SK-N-SH (cell line): ENCODE measurements around the gene BABAM1. TPM values are rescaled to one million over a fixed set of nuclear protein-coding genes. Genes with fewer than 3 reads are reported as not detected.
A peak's percentile ranks its signal among the peaks of the same experiment; 100 is the strongest.

Experiments used
- CTCF ChIA-PET: fragments of 300-600, 350-600 bp; formaldehyde crosslinking; extraction: SDS; loops from one replicate; lab custom pipeline; 2021; lab: Yijun Ruan, JAX
- POLR2A ChIA-PET: fragments of 350-600 bp; sonication (Branson Sonifier 250); formaldehyde crosslinking; extraction: SDS; loops from one replicate; lab custom pipeline; 2020; ENCODE audit warnings: antibody characterized with exemption, inconsistent platforms; lab: Yijun Ruan, JAX
- DNase-seq: peaks from one replicate; pipeline ENCODE4 v3.0.0; 2012
- H2AFZ ChIP-seq: fragments of 200-600 bp; sonication (generic); 2 replicates; pipeline ENCODE4 v1.8.1; 2016; ENCODE audit warnings: antibody characterized with exemption, mild to moderate bottlenecking, low read depth
- H3F3A ChIP-seq: fragments of 200-600 bp; sonication (generic); replicated peaks from 2 replicates; pipeline ENCODE3; 2016; ENCODE audit warnings: antibody characterized with exemption, mild to moderate bottlenecking; ENCODE audit not compliant: insufficient read depth
- H3K27ac ChIP-seq, 2 experiments: fragments of 200-500 bp in 1 of 2; fragments of 200-600 bp in 1 of 2; sonication (Bioruptor generic) in 1 of 2; sonication (generic), shearing (Covaris generic) in 1 of 2; 2 replicates each; pipeline versions ENCODE4 v1.5.1 to v1.6.1; 2014 to 2016; ENCODE audit warnings: low read depth in 2 of 2, inconsistent platforms in 1 of 2, low read length in 1 of 2, mild to moderate bottlenecking in 1 of 2, mixed read lengths in 1 of 2
- H3K27me3 ChIP-seq: fragments of 200-600 bp; sonication (generic), shearing (Covaris generic); 2 replicates; pipeline ENCODE4 v1.6.1; 2016; ENCODE audit warnings: mixed run types; ENCODE audit not compliant: insufficient read depth
- H3K36me3 ChIP-seq, 2 experiments: fragments of 200-500 bp in 1 of 2; fragments of 200-600 bp in 1 of 2; sonication (Bioruptor generic) in 1 of 2; sonication (generic) in 1 of 2; replicated peaks in 1 of 2; 2 replicates each; pipeline versions ENCODE3 to v1.5.1; 2014 to 2016; ENCODE audit warnings: low read length in 1 of 2, mild to moderate bottlenecking in 1 of 2; ENCODE audit not compliant: insufficient read depth in 2 of 2, control insufficient read depth in 1 of 2
- H3K4me1 ChIP-seq, 2 experiments: fragments of 200-500 bp in 1 of 2; fragments of 200-600 bp in 1 of 2; sonication (Bioruptor generic) in 1 of 2; sonication (generic), shearing (Covaris generic) in 1 of 2; 2 replicates each; pipeline versions ENCODE4 v1.5.1 to v1.6.1; 2014 to 2016; ENCODE audit warnings: low read depth in 1 of 2, low read length in 1 of 2, mixed run types in 1 of 2; ENCODE audit not compliant: insufficient read depth in 2 of 2, control insufficient read depth in 1 of 2
- H3K4me2 ChIP-seq: fragments of 200-600 bp; sonication (generic), shearing (Covaris generic); 2 replicates; pipeline ENCODE4 v1.6.1; 2017; ENCODE audit warnings: mixed run types
- H3K4me3 ChIP-seq, 2 experiments: fragments of 200-500 bp in 1 of 2; fragments of 200-600 bp in 1 of 2; sonication (Bioruptor generic) in 1 of 2; sonication (generic), shearing (Covaris generic) in 1 of 2; 2 replicates each; pipeline versions ENCODE4 v1.5.1 to v1.8.1; 2014 to 2016; ENCODE audit warnings: low read depth in 2 of 2, inconsistent platforms in 1 of 2, low read length in 1 of 2, mild to moderate bottlenecking in 1 of 2, mixed read lengths in 1 of 2, moderate library complexity in 1 of 2
- H3K79me2 ChIP-seq: fragments of 200-600 bp; sonication (generic); 2 replicates; pipeline ENCODE4 v1.8.1; 2017; ENCODE audit warnings: mild to moderate bottlenecking; ENCODE audit not compliant: insufficient read depth
- H3K9ac ChIP-seq: fragments of 200-600 bp; sonication (generic); 2 replicates; pipeline ENCODE4 v1.6.1; 2017; ENCODE audit warnings: mixed run types
- H3K9me2 ChIP-seq: fragments of 200-600 bp; sonication (generic); 2 replicates; pipeline ENCODE4 v1.6.1; 2017; ENCODE audit warnings: mixed run types
- H3K9me3 ChIP-seq: fragments of 200-600 bp; sonication (generic); 2 replicates; pipeline ENCODE4 v1.6.1; 2017; ENCODE audit warnings: mixed run types, mild to moderate bottlenecking, moderate library complexity
- H4K20me1 ChIP-seq: fragments of 200-600 bp; sonication (generic); 2 replicates; pipeline ENCODE4 v1.6.1; 2017; ENCODE audit warnings: mild to moderate bottlenecking, mixed run types; ENCODE audit not compliant: insufficient read depth
- CHD2 ChIP-seq: fragments of 150-350 bp; IDR thresholded peaks from 2 replicates; pipeline ENCODE4 v1.6.1; 2018; ENCODE audit warnings: low read length; ENCODE audit not compliant: partially characterized antibody
- MEF2A ChIP-seq: IDR thresholded peaks from 2 replicates; pipeline ENCODE4 v1.4.0; 2012; ENCODE audit warnings: low read depth, borderline replicate concordance
- MXI1 ChIP-seq: IDR thresholded peaks from 2 replicates; pipeline ENCODE4 v1.6.1; 2012; ENCODE audit warnings: mild to moderate bottlenecking, low read depth, low read length, improper control_type of control experiment
- NRF1 ChIP-seq: IDR thresholded peaks from 2 replicates; pipeline ENCODE4 v1.6.1; 2012; ENCODE audit warnings: low read depth, mild to moderate bottlenecking, low read length
- POLR2AphosphoS5 ChIP-seq: IDR thresholded peaks from 2 replicates; pipeline ENCODE4 v1.6.1; 2012; ENCODE audit warnings: low read depth, low read length
- RAD21 ChIP-seq: IDR thresholded peaks from 2 replicates; pipeline ENCODE4 v1.6.1; 2012; ENCODE audit warnings: mild to moderate bottlenecking, low read length
- RFX5 ChIP-seq: IDR thresholded peaks from 2 replicates; pipeline ENCODE4 v1.6.1; 2012; ENCODE audit warnings: mild to moderate bottlenecking, improper control_type of control experiment, low read length
- RXRA ChIP-seq: IDR thresholded peaks from 2 replicates; pipeline ENCODE4 v1.4.0; 2012; ENCODE audit warnings: low read depth, mild to moderate bottlenecking, borderline replicate concordance
- WGBS: methylation state at CpG from one replicate; pipeline ENCODE4 v1.1.6; 2017; ENCODE audit warnings: low lambda C conversion rate; 5-methylcytosine and 5-hydroxymethylcytosine counted together
- polyA plus RNA-seq, 3 experiments: library from polyadenylated mRNA; depleted of rRNA; stranded (reverse); fragments of >200 nt; gene quantifications; 2 replicates each; pipeline ENCODE4 v1.2.3, GENCODE V29; 2012
- TF ChIP-seq, protein P1 (sequence below): IDR thresholded peaks from 2 replicates; pipeline ENCODE4 v1.4.0; 2012; ENCODE audit warnings: low read depth, borderline replicate concordance
- TF ChIP-seq, protein P2 (sequence below): IDR thresholded peaks from 2 replicates; pipeline ENCODE4 v1.4.0; 2012; ENCODE audit warnings: low read depth, borderline replicate concordance
- TF ChIP-seq, protein P3 (sequence below): fragments of 150-350 bp; IDR thresholded peaks from 2 replicates; pipeline ENCODE4 v1.6.1; 2017; ENCODE audit warnings: antibody characterized with exemption, low read length, low read depth, borderline replicate concordance
- TF ChIP-seq, protein P4 (sequence below): fragments of 200-600 bp; sonication (generic); IDR thresholded peaks from 2 replicates; pipeline ENCODE4 v1.6.1; 2017; ENCODE audit warnings: antibody characterized with exemption, mild to moderate bottlenecking, moderate library complexity
- TF ChIP-seq, protein P5 (sequence below): IDR thresholded peaks from 2 replicates; pipeline ENCODE4 v1.4.0; 2012; ENCODE audit warnings: low read depth
- TF ChIP-seq, protein P6 (sequence below): fragments of 150-350 bp; IDR thresholded peaks from 2 replicates; pipeline ENCODE4 v1.6.1; 2016; ENCODE audit warnings: mild to moderate bottlenecking, low read depth, low read length
- TF ChIP-seq, protein P7 (sequence below): IDR thresholded peaks from 2 replicates; pipeline ENCODE4; 2012

BABAM1 gene
- polyA plus RNA-seq, 1 of the 3 experiments (the other 2 are of a cell fraction), result 192 TPM

DNA sequence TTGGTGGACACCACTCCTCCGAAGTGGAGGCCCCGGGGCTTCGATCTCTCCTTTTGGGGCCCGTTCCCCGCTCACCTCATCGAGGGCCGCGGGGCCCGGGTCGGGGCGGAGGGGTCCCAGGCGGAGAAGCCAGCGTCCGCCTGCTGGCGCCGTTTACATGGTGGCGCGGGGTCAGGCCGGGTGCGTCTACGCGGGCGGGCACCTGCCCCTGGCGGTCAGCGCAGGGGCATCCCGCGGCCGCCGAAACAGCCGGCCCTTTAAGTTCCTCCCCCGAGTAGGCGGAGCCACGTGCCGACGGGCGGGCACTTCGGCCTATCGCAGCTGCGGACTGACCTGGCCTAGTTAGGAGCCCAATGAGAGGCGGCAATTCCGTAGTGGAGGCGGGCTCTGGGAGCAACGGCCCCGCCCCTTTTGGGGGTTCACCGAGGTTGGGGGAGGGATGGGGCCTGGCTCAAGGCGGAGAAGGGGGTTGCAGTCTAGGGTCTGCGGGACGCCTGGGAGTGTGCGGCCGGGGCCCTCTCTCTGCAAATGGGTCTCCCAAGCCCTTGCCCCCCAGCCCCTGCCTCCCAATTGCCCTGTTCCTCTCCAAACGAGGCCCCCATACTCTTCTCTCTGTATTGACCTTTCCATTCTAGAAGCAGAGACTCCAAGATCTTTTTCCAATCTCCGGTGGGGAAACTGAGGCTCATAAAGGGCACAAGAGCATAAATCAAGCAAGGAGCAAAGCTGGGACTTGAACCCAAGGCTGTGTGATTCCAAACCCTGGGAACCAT is 36.1 kb downstream of the BABAM1 start, which contains the start of gene ABHD8:
Gene ABHD8 (minus strand): TSS at position 259 of the 773 bp plus-strand sequence. CDS start 1,809 bp downstream, outside the sequence.
- Histone ChIP-seq H3K79me2 (peaks cover 21% of the 10 kb centered on the region), H3K27me3 (no peaks in the 10 kb centered on the region), H3K4me2 (peak within 1 kb of the TSS; percentile 87), H3K9me3 (no peaks in the 10 kb centered on the region), H3K9ac (peak within 1 kb of the TSS; percentile 71), H3K27ac (peak within 1 kb of the TSS in 1 of 2 experiments; percentile 77; a peak in 2 of 4 replicates), H3K4me1 (peaks cover 12 to 30% of the 10 kb centered on the region in 2 experiments; a peak in 3 of 4 replicates), H4K20me1 (no peaks in the 10 kb centered on the region), H3F3A (peaks cover 18% of the 10 kb centered on the region), H2AFZ (peak within 1 kb of the TSS; percentile 90), H3K4me3 (peak within 1 kb of the TSS; percentile 72 to 73), H3K36me3 (no peaks in the 10 kb centered on the region), H3K9me2 (no peaks in the 10 kb centered on the region)
- TF ChIP-seq, protein P1, sequence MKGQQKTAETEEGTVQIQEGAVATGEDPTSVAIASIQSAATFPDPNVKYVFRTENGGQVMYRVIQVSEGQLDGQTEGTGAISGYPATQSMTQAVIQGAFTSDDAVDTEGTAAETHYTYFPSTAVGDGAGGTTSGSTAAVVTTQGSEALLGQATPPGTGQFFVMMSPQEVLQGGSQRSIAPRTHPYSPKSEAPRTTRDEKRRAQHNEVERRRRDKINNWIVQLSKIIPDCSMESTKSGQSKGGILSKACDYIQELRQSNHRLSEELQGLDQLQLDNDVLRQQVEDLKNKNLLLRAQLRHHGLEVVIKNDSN, result peak; percentile 79
- TF ChIP-seq, protein P2, sequence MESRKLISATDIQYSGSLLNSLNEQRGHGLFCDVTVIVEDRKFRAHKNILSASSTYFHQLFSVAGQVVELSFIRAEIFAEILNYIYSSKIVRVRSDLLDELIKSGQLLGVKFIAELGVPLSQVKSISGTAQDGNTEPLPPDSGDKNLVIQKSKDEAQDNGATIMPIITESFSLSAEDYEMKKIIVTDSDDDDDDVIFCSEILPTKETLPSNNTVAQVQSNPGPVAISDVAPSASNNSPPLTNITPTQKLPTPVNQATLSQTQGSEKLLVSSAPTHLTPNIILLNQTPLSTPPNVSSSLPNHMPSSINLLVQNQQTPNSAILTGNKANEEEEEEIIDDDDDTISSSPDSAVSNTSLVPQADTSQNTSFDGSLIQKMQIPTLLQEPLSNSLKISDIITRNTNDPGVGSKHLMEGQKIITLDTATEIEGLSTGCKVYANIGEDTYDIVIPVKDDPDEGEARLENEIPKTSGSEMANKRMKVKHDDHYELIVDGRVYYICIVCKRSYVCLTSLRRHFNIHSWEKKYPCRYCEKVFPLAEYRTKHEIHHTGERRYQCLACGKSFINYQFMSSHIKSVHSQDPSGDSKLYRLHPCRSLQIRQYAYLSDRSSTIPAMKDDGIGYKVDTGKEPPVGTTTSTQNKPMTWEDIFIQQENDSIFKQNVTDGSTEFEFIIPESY, result no peak
- TF ChIP-seq, protein P3, sequence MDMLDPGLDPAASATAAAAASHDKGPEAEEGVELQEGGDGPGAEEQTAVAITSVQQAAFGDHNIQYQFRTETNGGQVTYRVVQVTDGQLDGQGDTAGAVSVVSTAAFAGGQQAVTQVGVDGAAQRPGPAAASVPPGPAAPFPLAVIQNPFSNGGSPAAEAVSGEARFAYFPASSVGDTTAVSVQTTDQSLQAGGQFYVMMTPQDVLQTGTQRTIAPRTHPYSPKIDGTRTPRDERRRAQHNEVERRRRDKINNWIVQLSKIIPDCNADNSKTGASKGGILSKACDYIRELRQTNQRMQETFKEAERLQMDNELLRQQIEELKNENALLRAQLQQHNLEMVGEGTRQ, result peak; percentile 50; the same call in 1 of the 2 replicates
- TF ChIP-seq POLR2AphosphoS5 (peak; percentile 37; the same call in 1 of the 2 replicates), NRF1 (no peak), RFX5 (no peak), RXRA (no peak), MEF2A (no peak), MXI1 (peak; percentile 47), RAD21 (no peak), CHD2 (peak; percentile 83)
- TF ChIP-seq, protein P4, sequence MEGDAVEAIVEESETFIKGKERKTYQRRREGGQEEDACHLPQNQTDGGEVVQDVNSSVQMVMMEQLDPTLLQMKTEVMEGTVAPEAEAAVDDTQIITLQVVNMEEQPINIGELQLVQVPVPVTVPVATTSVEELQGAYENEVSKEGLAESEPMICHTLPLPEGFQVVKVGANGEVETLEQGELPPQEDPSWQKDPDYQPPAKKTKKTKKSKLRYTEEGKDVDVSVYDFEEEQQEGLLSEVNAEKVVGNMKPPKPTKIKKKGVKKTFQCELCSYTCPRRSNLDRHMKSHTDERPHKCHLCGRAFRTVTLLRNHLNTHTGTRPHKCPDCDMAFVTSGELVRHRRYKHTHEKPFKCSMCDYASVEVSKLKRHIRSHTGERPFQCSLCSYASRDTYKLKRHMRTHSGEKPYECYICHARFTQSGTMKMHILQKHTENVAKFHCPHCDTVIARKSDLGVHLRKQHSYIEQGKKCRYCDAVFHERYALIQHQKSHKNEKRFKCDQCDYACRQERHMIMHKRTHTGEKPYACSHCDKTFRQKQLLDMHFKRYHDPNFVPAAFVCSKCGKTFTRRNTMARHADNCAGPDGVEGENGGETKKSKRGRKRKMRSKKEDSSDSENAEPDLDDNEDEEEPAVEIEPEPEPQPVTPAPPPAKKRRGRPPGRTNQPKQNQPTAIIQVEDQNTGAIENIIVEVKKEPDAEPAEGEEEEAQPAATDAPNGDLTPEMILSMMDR, result peak; percentile 60
- TF ChIP-seq, protein P5, sequence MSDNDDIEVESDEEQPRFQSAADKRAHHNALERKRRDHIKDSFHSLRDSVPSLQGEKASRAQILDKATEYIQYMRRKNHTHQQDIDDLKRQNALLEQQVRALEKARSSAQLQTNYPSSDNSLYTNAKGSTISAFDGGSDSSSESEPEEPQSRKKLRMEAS, result 0 out of 2 replicates have a peak, but pooled peaks have one; percentile 51
- TF ChIP-seq, protein P6, sequence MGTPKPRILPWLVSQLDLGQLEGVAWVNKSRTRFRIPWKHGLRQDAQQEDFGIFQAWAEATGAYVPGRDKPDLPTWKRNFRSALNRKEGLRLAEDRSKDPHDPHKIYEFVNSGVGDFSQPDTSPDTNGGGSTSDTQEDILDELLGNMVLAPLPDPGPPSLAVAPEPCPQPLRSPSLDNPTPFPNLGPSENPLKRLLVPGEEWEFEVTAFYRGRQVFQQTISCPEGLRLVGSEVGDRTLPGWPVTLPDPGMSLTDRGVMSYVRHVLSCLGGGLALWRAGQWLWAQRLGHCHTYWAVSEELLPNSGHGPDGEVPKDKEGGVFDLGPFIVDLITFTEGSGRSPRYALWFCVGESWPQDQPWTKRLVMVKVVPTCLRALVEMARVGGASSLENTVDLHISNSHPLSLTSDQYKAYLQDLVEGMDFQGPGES, result peak; percentile 74
- TF ChIP-seq, protein P7, sequence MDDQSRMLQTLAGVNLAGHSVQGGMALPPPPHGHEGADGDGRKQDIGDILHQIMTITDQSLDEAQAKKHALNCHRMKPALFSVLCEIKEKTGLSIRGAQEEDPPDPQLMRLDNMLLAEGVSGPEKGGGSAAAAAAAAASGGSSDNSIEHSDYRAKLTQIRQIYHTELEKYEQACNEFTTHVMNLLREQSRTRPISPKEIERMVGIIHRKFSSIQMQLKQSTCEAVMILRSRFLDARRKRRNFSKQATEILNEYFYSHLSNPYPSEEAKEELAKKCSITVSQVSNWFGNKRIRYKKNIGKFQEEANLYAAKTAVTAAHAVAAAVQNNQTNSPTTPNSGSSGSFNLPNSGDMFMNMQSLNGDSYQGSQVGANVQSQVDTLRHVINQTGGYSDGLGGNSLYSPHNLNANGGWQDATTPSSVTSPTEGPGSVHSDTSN, result peak; percentile 100
- DNase-seq, result peak; percentile 95
- ChIA-PET CTCF (interaction anchor here (0.7 to 2.5 kb wide), 5 partner anchors 10 to 83 kb away, joined by 3 to 17 read pairs (median 4); no protein-coding TSS in a partner anchor), POLR2A (interaction anchor here (0.7 to 2.2 kb wide), 4 partner anchors 11 to 516 kb away, joined by 3 to 4 read pairs (median 3); partner anchors contain the start of gene USE1)
- 6% methylated on average over 15 of the region's 52 CpGs for WGBS
